Ramos (cell line): ENCODE results near the gene GPC6.

Experiments used
- in situ Hi-C: fragments of 300-500 bp; cut with MboI; formaldehyde crosslinking; loops from one replicate; pipeline ENCODE4 v1.14.3; 2022; ENCODE audit warnings: low sequenced_read_pairs; ENCODE audit not compliant: unreplicated experiment

The GPC6 gene

GRCh38 chr13:93635616-93636032, 409.0 kb downstream of the GPC6 start:
- in situ Hi-C loops: no loop called here

GRCh38 chr13:93637852-93638251, 411.2 kb downstream of the GPC6 start:
- in situ Hi-C loops: no loop called here

DNA sequence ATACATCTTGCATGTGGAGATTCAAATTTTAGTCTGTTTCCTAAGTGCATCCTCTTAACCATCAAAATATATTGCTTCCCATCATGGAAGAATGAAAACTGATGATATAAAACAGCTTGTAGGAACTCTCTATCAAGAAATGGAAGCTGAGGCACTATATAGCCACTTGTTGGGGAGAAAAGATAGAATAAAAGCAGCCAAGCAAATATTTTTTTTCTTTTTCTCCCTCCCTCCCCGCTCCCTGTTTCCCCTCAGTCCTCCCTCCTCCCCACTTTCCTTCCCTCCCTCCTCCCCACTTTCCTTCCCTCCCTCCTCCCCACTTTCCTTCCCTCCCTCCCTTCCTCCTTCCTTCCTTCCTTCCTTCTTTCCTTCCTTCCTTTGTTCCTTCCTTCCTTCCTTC, 413.8 kb downstream of the GPC6 start:
- in situ Hi-C loops: no loop called here

DNA sequence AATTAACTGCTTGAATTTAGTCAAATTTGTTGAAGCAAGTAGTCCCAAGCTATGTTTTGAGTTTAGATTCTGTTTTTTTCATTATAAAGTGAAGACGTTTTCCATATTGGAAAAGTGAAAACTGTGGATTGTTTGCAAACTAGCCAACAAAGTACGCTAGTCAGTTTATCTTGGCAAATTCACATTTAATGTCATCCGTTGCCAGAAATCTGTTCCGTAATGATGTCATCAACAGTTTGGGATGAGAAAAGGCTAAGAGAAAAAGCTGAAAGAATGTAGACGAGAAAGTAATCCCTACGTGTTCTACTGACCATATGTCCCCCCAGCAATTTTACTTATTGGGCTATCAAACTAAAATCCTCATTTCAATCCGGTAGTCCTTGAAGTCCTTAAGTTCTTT, 419.6 kb downstream of the GPC6 start:
- in situ Hi-C loops: no loop called here

- in situ Hi-C loops: no loop called here
Observed at GRCh38 chr13:93649496-93649895, 422.9 kb downstream of the GPC6 start.

GRCh38 chr13:93653776-93654175, 427.2 kb downstream of the GPC6 start:
- in situ Hi-C loops: no loop called here

GRCh38 chr13:93655154-93655553, 428.5 kb downstream of the GPC6 start:
- in situ Hi-C loops: no loop called here

DNA sequence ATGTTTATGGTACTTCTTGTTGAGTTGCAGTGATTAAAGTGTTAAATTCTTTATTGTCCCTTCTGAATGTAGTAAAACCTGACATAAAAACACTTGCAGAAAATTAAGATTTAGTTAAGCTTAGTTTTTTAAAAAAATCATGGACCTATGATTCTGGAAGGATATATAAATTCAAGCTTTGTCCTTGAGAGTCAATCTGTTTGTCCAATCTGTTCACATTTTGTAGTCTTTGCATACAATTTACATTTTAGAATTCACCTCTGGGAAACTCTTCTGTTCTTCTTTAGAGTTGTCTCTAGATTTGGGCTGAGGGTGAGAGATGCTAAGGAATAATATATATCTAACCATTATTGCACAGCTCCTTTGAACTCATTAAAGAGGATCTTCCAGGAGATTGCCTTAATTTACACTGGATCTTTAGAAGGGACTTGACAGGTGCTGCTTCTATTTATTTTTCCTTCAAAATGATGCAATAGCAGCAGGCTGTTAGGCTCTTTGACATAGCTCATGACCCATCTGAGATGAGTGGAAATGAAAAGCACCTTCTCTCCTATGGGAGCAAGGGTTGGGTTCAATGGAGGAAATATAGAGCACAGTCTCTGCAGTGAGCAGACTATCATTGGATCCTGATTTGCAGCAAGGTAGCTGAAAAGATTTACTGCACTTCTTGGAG, 433.9 kb downstream of the GPC6 start:
- in situ Hi-C loops: no loop called here

- in situ Hi-C loops: no loop called here
Observed at GRCh38 chr13:93670866-93671265, 444.3 kb downstream of the GPC6 start.

DNA sequence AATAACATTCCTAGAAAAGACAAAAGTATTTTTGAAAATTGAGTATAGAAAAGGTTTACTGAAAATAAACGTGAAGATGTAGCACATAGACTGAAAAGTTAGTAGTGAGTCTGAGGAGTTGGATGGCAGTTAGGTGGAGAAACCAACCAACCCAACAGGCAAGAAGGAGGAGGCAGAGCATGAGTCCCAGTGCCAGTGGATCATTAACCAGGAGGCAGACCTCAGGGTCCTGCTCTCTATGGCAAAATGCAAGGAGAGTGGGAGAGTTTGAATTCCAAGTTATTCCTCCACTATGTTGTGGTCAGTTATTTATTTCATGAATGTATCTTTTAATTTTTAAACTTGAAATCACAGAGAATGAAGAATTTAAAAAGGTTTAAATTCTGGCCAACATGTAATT, 446.4 kb downstream of the GPC6 start:
- in situ Hi-C loops: no loop called here

DNA sequence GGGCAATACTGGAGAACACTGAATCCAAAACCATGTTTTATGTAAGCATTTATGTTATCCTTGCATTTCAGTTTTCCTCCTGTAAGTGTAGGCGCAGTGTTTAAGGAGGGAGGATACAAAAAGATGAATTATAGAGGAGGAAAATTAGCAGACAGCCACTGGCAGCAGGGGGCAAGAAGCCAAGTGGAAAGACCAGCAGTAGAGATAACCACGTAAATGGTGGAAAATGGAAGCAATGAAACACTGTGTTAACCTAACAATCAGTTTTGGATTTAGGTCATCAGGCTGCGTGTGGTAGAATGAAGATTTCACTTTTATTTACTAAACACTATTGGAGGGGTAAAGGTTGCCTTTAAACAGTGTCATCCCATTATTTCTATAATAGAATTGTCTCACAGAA, 447.3 kb downstream of the GPC6 start:
- in situ Hi-C loops: no loop called here

DNA sequence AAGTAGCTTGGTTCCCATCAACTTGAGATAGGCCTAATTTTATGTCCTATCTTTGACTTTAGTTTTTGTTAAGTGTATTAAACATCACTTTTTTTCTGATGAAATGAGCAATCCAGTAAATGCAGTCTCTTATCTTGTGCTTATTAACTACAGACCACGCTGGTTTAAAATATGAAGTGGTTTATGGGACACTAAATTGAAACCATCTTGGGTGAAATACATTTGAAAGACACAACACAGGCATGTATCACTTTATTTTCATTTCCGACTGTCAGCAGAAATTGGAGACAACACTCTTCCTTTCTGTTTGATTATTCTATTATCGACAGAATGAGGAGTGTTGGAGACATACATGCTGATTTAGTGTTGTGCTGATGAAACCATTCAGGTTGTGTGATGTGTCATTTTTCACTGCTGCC, 447.7 kb downstream of the GPC6 start:
- in situ Hi-C loops: no loop called here

GRCh38 chr13:93680329-93680728, 453.7 kb downstream of the GPC6 start:
- in situ Hi-C loops: no loop called here

DNA sequence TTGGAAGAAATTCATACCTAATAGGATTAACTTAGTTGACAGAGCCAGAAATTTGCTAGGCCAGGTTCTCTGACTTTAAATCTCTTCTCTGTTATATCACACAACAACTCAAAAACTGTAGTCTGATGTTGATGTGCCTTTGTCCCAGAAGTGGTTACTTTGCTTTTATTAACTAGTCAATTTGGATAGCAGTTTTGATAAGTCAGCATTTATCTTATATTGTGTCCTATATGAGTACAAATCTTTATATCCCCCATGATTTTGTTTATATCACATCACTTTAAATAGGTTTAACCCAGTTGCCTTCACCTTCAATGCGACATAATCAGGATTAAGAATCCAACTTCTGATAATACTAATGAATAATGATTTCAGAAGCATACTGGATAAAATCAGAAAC, 459.3 kb downstream of the GPC6 start:
- in situ Hi-C loops: no loop called here

DNA sequence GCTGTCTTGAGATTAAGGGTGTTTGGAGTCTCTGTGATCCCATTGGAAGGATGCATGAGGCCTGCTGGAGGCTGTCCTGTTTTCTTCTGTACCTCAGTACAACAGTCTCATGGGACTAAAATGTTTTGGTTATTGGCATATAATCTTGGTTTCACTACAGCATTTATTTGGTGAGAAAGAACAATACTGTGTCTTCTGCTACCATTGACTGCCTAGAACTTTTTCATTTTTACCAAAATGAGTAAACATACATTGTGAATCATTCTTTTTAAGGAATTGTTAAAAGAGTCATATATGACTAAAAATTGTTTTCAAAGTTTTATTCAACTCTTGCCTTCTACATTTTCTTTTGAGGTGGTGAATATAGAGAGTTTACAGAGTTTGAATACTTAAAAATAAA, 459.8 kb downstream of the GPC6 start:
- in situ Hi-C loops: no loop called here

DNA sequence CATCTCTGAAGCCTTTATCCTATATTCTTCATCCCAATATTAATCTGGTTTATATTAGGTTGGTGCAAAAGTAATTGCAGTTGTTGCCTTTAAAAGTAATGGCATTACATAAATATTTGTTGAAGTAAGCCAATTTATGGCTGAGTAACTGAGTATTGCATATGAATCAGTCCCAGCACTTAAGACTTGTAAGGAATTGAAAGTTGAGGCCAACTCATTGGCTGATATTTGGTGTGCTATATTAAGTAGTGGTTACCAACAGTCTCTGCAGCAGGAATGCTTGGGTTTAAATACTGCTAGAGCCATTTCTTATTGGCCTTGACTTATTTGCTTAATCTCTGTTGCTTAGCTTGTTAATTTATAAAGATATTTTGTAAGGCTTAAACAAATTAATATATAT, 460.7 kb downstream of the GPC6 start:
- in situ Hi-C loops: no loop called here

GRCh38 chr13:93689333-93689732, 462.7 kb downstream of the GPC6 start:
- in situ Hi-C loops: no loop called here

DNA sequence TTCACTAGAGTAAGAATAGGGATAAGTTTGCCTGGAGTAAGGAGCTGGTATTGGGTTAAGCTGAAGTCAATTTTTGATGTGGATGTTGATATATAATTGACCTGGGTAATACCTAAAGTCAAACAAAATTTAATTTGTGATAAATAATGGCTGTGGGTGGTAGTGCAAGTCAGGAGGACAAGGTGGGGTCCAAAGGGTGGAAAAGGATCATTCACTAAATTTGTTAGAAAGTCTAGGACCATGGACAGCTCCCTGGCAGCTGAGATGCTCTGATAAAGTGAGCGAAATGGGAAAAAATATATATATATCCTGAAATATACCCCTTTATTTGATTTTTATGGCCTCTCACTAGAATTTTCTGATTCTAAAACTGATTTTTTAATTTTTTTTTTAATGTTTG, 463.5 kb downstream of the GPC6 start:
- in situ Hi-C loops: no loop called here

DNA sequence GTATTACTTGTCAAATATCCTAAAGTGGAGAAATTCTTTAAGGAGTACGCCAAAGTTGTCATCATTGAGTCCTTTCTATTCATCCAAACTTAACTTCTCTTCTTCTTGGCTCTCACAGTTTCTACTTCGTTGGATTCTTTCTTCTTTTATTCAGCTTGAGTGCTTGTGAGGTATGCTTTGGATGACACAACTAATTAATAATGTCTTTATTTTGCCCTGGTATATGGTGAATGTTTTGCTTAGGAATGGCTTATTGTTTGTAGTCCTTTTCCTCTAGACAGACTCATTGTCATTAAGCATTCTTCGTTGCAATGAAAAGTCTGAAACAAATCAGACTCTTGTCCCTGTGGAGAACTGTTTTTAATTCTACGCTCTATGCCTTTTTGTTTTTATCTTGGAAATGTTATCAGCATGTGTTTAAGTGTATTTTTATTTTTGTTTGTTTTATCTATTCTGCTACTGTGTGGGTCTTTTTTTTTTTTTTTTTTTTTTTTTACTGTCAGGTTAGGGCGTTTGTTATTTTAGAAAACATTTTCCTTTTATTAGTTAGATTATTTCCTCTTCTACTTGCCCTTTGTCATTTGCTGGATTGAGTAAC, 471.5 kb downstream of the GPC6 start:
- in situ Hi-C loops: no loop called here

DNA sequence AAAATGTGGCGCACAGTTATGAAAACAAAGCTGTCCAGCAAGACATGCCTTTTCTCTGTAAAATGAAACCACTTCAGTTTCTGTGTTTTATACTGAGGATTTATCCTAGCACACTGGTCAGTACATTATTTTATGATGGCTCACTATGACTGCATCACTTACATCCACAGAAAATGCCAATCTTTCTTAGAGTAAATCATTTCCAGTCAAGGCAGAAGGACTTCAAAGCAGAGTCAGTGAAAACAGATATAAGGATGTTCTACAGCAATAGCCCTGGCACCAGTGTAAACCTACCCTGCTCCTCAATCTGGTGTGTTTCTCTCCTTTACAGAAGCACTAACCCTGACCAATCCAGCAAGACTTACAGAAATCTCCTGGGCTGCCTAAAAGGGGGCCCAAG, 473.5 kb downstream of the GPC6 start:
- in situ Hi-C loops: no loop called here

DNA sequence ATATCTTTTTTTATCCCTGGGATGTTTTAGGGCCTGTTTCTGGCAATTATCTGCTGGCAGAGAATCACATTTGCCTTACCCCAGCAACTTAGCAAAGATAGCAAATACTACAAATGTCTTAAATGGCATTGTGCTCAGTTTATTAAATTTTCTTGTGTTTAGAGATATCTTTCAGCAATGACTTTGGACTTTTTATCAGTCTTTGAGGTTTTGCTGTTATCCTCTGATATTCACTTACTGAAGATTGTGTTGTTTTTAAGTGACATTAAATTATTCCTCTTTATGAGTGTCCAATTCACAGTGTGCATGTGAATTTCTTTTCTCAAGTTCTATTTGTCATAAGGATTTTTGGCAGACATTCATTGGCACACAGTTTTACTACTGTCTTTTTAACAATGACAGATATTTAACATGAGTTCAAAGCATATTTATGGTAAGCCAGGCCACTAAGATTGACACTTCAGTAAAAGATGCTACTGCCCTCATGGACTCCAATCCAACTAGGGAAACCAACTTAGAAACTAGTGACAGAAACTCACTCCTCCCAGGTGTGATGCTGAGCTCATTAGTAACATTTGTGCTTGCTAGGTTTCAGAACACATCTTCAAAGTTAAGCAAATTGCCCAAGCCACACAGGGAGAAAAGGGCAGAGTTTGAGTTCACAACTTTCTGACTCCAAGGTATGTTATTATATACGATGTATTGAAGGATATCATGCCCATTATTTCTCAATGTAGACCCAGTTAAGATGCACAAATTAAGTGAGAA, 481.9 kb downstream of the GPC6 start:
- in situ Hi-C loops: no loop called here
